Neuronal stem cell (in vitro differentiated cells): ENCODE data around the gene RRM2.

Experiments used
- DNase-seq: peaks from one replicate; pipeline ENCODE4 v3.0.0-alpha.2; 2013; ENCODE audit warnings: low spot score
- H2AFZ ChIP-seq: one replicate; pipeline ENCODE4 v1.6.1; 2013; ENCODE audit warnings: mild to moderate bottlenecking, low read length, inconsistent platforms
- H2AK5ac ChIP-seq: 2 replicates; pipeline ENCODE4 v1.6.1; 2013; ENCODE audit warnings: low read depth, mild to moderate bottlenecking, inconsistent platforms, low read length, moderate library complexity, mixed read lengths
- H2BK120ac ChIP-seq: 2 replicates; pipeline ENCODE4 v1.6.1; 2013; ENCODE audit warnings: low read depth, mild to moderate bottlenecking, inconsistent platforms, low read length, moderate library complexity, mixed read lengths
- H2BK12ac ChIP-seq: one replicate; pipeline ENCODE4 v1.6.1; 2013; ENCODE audit warnings: low read length, inconsistent platforms
- H2BK15ac ChIP-seq: 2 replicates; pipeline ENCODE4 v1.6.1; 2013; ENCODE audit warnings: mild to moderate bottlenecking, low read length, inconsistent platforms, mixed read lengths
- H2BK5ac ChIP-seq: one replicate; pipeline ENCODE4 v1.6.1; 2013; ENCODE audit warnings: inconsistent platforms, mild to moderate bottlenecking, low read length, moderate library complexity
- H3K14ac ChIP-seq: one replicate; pipeline ENCODE4 v1.6.1; 2013; ENCODE audit warnings: low read length, inconsistent platforms
- H3K18ac ChIP-seq: 2 replicates; pipeline ENCODE4 v1.6.1; 2013; ENCODE audit warnings: low read length, inconsistent platforms
- H3K23ac ChIP-seq: 2 replicates; pipeline ENCODE4 v1.6.1; 2013; ENCODE audit warnings: low read depth, mild to moderate bottlenecking, mixed read lengths, low read length, inconsistent platforms; ENCODE audit not compliant: poor library complexity
- H3K27ac ChIP-seq: replicated peaks from 3 replicates; pipeline ENCODE4 v1.5.1; 2013; ENCODE audit warnings: low read length, inconsistent platforms
- H3K27me3 ChIP-seq, 3 experiments: 2 replicates each; pipeline ENCODE4 v1.6.1; 2013; ENCODE audit warnings: low read length in 3 of 3, mild to moderate bottlenecking in 2 of 3, inconsistent platforms in 1 of 3, low read depth in 1 of 3, mixed read lengths in 1 of 3, moderate library complexity in 1 of 3; ENCODE audit not compliant: control insufficient read depth in 3 of 3, insufficient read depth in 3 of 3
- H3K36me3 ChIP-seq, 2 donors: replicated peaks in 1 of 2; 2 replicates each; pipeline ENCODE4 v1.6.1; 2013; ENCODE audit warnings: low read length in 2 of 2; ENCODE audit not compliant: control insufficient read depth in 2 of 2, insufficient read depth in 2 of 2
- H3K4ac ChIP-seq: 2 replicates; pipeline ENCODE4 v1.6.1; 2013; ENCODE audit warnings: inconsistent platforms, mild to moderate bottlenecking, low read length, moderate library complexity
- H3K4me1 ChIP-seq, 2 donors: 1 replicate in 1 of 2; 2 replicates in 1 of 2; pipeline ENCODE4 v1.6.1; 2013; ENCODE audit warnings: low read length in 2 of 2, low read depth in 1 of 2; ENCODE audit not compliant: control insufficient read depth in 2 of 2, insufficient read depth in 1 of 2
- H3K4me2 ChIP-seq: one replicate; pipeline ENCODE4 v1.6.1; 2013; ENCODE audit warnings: mild to moderate bottlenecking, low read length, inconsistent platforms; ENCODE audit not compliant: insufficient read depth, poor library complexity, severe bottlenecking
- H3K4me3 ChIP-seq, 2 donors: 2 replicates each; pipeline ENCODE4 v1.5.1; 2013; ENCODE audit warnings: low read length in 2 of 2, mild to moderate bottlenecking in 2 of 2, inconsistent platforms in 1 of 2, moderate library complexity in 1 of 2
- H3K79me1 ChIP-seq: one replicate; pipeline ENCODE4 v1.6.1; 2013; ENCODE audit warnings: low read depth, mild to moderate bottlenecking, inconsistent platforms, low read length, moderate library complexity
- H3K9ac ChIP-seq: one replicate; pipeline ENCODE4 v1.6.1; 2013; ENCODE audit warnings: mild to moderate bottlenecking, low read depth, low read length, inconsistent platforms; ENCODE audit not compliant: poor library complexity
- H3K9me3 ChIP-seq, 2 donors: replicated peaks in 1 of 2; 2 replicates each; pipeline versions ENCODE3 to v1.6.1; 2013; ENCODE audit warnings: low read length in 2 of 2, mild to moderate bottlenecking in 2 of 2, inconsistent platforms in 1 of 2, low read depth in 1 of 2, mixed read lengths in 1 of 2, moderate library complexity in 1 of 2; ENCODE audit not compliant: control insufficient read depth in 2 of 2, insufficient read depth in 1 of 2
- H4K8ac ChIP-seq: one replicate; pipeline ENCODE4 v1.6.1; 2013; ENCODE audit warnings: low read depth, mild to moderate bottlenecking, inconsistent platforms, low read length, moderate library complexity
- H4K91ac ChIP-seq: one replicate; pipeline ENCODE4 v1.6.1; 2013; ENCODE audit warnings: low read length, low read depth, mild to moderate bottlenecking, inconsistent platforms; ENCODE audit not compliant: poor library complexity
- WGBS, 2 donors: extraction: QIAGEN DNeasy Blood & Tissue Kit; methylation state at CpG; one replicate each; pipeline ENCODE4 v1.1.7; 2013; ENCODE audit warnings: missing lambda C conversion rate in 2 of 2, mixed read lengths in 1 of 2; ENCODE audit not compliant: insufficient read length in 2 of 2, insufficient replicate concordance in 1 of 2; ENCODE audit errors: extremely low coverage in 2 of 2; 5-methylcytosine and 5-hydroxymethylcytosine counted together

Gene RRM2

GRCh38 chr2:10136101-10136934 is 13.8 kb downstream of the RRM2 start:
- Histone ChIP-seq H3K27me3 (no peaks in the 10 kb centered on the region), H3K9ac (no peak overlapping the region), H2BK12ac (no peak overlapping the region), H2BK15ac (no peak overlapping the region), H4K91ac (no peak overlapping the region), H3K4me1 (peaks cover 0 to 2% of the 10 kb centered on the region in 2 donors), H3K23ac (peak overlapping the region; percentile 30), H2BK120ac (no peak overlapping the region), H3K14ac (no peak overlapping the region), H2AK5ac (no peak overlapping the region), H2AFZ (no peak overlapping the region), H3K9me3 (no peaks in the 10 kb centered on the region), H3K36me3 (peaks cover 8 to 57% of the 10 kb centered on the region in 2 donors), H4K8ac (no peak overlapping the region), H3K27ac (no peak overlapping the region), H3K4me3 (no peak overlapping the region), H3K4me2 (no peak overlapping the region), H2BK5ac (no peak overlapping the region), H3K79me1 (peaks cover 2% of the 10 kb centered on the region), H3K4ac (no peak overlapping the region), H3K18ac (peak overlapping the region; percentile 28)
- no CpG with 5 or more reads among the region's 7 CpGs for WGBS, 2 donors
- DNase-seq, result no peak

DNA sequence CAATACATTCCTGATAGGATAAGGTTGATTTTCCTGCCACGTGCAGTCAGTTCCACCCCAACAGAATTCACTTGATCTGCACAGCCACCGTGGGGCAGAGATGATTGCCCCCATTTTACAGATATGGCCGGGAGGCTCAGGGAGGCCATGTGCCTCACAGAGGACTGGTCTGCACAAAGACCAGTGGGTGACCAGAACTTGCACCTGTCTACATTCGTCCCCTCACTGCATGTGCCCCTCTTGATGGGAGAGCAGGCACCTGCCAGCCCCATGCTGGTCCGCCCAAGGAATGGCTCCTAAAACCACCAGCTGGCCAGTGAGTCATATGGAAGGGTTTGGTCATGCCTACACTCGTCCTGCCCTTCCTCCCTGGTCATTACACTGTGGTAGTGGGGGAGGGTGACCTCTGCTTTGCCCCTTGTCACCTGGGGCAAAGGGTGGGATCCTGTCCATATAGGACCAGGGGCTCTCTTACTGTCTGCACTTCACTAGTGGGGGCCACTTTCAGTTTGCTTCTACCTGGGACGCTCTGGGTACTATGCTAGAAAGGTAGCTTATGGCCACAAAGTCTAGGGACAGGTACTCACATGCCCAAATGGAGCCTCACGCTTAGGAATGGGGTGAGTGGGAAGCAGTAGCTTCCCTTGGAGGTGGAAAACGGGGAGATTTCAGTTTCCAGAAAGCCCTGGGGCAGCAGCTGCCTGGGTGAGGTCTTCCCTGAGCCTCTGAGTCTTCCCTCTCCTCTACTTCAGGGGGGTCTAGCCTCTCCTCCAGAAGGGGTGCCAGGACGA is 14.7 kb downstream of the RRM2 start:
- Histone ChIP-seq H3K4ac (no peak overlapping the region), H3K9ac (no peak overlapping the region), H2AK5ac (no peak overlapping the region), H3K4me3 (no peak overlapping the region), H3K27me3 (no peaks in the 10 kb centered on the region), H2BK120ac (no peak overlapping the region), H3K79me1 (peaks cover 2% of the 10 kb centered on the region), H3K4me2 (no peak overlapping the region), H2AFZ (no peak overlapping the region), H2BK15ac (no peak overlapping the region), H3K36me3 (peaks cover 7 to 57% of the 10 kb centered on the region in 2 donors), H3K14ac (no peak overlapping the region), H2BK12ac (no peak overlapping the region), H3K9me3 (no peaks in the 10 kb centered on the region), H4K8ac (no peak overlapping the region), H3K27ac (no peak overlapping the region), H3K23ac (peak overlapping the region; percentile 27), H3K4me1 (peaks cover 0 to 2% of the 10 kb centered on the region in 2 donors), H3K18ac (peak overlapping the region; percentile 12), H4K91ac (no peak overlapping the region), H2BK5ac (no peak overlapping the region)
- no CpG with 5 or more reads among the region's 10 CpGs for WGBS, 2 donors
- DNase-seq, result no peak

DNA sequence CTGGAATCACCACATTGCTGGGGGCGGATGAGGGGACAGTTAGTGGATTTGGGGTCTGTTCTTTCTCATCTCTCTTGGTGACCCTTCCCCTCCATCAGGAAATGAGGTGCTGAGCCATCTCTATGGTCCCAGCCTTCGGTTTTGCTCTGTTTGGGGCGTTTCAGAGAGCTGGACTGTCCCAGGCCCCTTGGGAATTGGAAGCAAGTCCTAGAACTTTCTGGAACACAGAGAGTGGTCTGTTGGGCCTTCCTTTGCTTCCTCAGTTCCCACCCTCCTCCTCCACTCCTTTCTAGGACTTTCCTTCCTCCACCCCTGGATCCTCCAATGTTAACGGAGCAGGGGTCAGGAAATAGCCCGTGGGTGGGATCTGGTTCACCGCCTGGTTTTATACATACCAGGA is 17.0 kb downstream of the RRM2 start:
- Histone ChIP-seq H3K36me3 (peaks cover 14 to 59% of the 10 kb centered on the region in 2 donors), H2BK5ac (no peak overlapping the region), H3K4me3 (no peak overlapping the region), H3K27ac (no peak overlapping the region), H4K8ac (no peak overlapping the region), H3K4me1 (peaks cover 0 to 2% of the 10 kb centered on the region in 2 donors), H3K79me1 (peaks cover 2% of the 10 kb centered on the region), H3K23ac (no peak overlapping the region), H3K4me2 (no peak overlapping the region), H4K91ac (no peak overlapping the region), H2AK5ac (no peak overlapping the region), H3K9me3 (no peaks in the 10 kb centered on the region), H3K4ac (no peak overlapping the region), H3K27me3 (no peaks in the 10 kb centered on the region), H2BK15ac (no peak overlapping the region), H2BK12ac (no peak overlapping the region), H3K14ac (no peak overlapping the region), H3K18ac (no peak overlapping the region), H2BK120ac (no peak overlapping the region), H2AFZ (no peak overlapping the region), H3K9ac (no peak overlapping the region)
- DNase-seq, result no peak
- no CpG with 5 or more reads among the region's 6 CpGs for WGBS, 2 donors
